Measurements from ENCODE around the gene DHRS12.

The DHRS12 gene

DNA sequence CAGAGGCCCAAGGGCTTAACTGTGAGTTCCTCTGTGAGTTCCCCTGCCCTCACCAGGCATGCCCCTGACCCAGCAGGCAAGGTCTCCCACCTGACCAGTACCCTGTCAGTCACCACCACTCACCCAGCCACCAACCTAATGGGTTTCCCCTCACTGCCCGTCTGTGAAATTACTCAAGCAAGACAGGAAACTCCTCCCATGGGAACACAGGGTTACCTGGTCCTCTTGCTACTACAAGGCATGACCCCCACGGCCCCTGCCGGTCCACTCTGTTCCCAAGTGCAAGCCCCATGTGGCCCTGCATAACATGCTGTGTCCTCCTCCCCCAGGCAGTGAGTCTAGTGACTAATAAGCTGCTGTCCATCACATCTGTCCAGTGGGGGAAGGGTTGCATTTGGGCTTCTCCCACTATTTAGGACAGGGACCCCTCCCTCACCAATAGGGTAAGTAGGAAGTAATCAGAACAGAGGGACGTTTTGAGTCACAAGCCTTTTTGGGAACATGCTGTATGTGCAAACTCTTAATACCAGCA is 8.0 kb upstream of the DHRS12 start:
- DNase-seq (ENCODE audit: low read depth in 1 of 2, low spot score in 1 of 2), result no peak

DNA sequence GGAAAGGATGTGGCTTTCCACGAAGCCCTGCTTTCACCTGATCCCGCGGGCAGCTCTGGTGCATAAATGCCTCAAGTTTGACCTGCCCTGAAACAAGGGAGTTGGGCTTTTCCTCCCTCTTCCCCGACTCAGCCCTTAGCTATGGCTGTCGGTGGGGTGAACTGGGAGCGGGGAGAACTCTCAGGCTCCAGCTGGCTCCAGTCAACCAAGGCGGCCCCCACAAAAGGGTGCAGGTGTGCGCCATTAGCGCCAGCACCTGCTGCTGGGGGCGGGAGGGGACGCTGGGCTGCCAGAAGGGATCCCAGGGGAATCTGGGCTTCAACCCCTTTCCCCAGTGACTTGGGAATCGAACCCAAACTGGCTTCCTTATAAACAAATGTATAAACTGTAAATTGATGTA is 7.1 kb upstream of the DHRS12 start:
- DNase-seq (ENCODE audit: low read depth in 1 of 2, low spot score in 1 of 2), result no peak

DNA sequence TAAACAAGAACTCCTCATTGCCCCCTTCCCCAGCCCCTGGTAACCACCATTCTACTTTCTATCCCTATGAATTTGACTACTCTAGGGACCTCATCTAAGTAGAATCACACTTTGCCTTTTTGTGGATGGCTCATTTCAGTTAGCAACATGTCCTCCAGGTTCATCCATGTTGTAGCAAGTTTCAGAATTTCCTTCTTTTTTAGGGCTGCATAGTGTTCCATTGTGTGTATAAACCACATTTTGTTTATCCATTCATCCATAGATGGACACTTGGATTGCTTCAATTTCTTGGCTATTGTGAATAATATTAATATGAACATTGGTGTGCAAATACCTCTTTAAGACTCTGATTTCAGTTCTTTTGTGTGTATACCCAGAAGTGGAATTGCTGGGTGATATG is 4.8 kb upstream of the DHRS12 start:
- DNase-seq (ENCODE audit: low read depth in 1 of 2, low spot score in 1 of 2), result no peak

DNA sequence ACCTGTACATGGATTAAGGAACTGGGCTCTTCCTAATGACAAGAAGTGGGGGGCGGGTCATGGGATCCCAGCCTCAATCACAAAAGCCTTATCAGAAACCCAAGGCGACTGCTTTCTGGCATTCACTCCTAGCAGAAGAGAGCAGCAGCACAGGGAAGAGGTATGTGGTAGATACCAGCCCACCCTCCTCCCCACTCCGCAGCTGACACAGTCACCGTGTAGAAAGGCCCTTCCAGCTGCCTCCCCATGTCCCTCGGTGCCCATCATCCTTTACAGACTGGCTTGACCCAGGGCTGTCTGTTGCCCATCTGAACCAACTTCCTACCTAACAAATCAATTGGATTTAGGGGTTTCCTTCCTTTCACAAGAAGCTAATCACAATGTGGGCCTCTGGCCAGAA is 3.1 kb upstream of the DHRS12 start:
- DNase-seq (ENCODE audit: low read depth in 1 of 2, low spot score in 1 of 2), result no peak

DNA sequence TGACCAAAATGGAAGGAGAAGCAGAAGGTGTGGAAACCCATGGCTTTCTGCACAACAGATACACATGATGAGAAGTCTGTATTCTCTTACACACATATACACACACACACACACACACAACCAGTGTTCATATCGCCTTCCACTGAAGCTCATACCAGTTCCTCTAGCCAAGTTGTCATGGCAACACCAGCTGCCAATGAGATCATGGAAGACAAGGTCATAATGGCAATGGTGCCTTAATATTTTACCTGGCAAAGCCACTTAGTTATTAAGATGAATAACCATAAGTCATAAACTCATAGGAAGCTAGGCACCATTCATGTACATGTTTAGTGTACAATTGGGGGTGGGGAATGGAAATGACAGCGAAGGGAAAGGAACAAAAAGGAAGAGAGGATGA is 2.6 kb upstream of the DHRS12 start:
- no peak for DNase-seq (ENCODE audit: low read depth in 1 of 2, low spot score in 1 of 2)

DNA sequence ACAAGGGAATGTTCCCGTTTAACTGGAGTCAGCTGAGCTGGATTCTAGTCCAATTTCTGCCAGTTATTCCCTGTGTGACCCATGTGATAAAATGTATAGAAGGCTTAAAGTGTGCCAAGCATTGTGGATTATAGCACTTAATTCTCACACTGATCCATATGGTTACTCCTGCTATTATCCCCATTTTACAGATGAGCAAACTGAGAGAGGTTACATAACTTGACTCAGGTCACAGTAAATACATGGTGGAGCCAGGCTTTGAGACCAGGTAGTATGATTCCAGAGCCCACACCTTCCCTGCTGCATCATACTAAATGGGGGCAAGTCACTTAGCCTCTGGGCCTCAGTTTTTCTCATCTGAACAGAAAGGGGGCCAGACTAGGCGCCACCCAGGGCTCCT is 2.0 kb upstream of the DHRS12 start:
- DNase-seq (ENCODE audit: low read depth in 1 of 2, low spot score in 1 of 2), result no peak

DNA sequence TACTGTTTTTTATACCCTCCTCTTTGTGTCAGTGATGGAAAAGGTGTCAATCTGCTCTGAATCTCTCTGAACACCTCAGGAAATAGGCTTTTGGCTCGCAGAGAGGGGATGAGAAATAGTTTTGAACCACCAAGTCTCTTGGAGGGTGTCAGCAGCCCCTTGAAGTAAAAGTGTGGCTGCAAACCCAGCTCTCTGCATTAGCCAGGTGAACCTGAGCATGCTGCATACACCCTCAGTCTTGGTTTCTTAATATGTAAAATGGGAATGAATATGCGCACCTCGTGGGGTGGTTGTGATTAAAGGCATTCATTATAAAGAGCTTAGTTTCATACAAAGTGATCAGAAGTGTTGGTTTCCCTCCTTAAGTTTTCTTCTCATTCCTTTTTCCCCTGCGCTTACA is 1.4 kb upstream of the DHRS12 start:
- DNase-seq (ENCODE audit: low read depth in 1 of 2, low spot score in 1 of 2), result no peak

DNA sequence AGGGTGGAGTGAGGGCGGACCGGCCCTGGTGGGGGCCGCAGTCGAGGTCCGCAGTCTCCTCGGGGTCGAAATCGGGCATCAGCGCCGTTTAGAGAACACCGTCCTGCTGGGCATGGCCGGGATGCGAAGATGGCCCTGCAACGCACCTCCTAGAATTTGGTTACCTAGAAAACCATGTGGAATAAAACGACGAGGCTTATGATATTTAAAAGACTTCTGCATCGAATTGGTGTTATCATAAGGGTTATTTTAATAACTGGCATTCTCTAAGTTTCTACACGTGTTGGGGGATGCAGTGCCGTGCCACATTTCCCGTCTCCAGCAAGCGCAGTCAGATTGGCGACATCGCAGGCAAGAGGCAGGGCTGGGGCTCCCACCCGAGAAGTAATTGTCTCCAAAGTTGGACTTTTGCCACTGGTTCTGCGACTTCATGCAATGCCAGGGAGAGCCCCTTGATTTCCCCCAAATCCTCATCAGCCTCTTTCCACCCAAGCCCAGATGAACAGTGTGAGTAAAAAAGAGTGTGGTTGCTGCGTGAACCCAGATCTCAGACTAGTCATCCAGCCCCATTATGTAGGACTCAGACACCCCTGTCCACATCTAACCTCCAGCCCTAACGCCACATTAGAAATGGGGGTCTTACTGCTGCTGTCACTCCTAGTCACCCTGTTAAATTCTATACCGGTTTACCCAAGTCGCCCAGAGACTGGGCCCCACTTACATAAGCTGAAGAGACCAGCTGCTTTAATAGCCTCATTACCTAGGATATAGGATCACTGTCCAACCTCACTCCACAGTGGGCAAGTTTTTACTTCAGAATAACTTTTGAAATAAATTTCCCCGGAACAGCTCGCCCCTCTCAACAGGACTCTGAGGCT is 571 bp upstream of the DHRS12 start:
- DNase-seq (ENCODE audit: low read depth in 1 of 2, low spot score in 1 of 2), result no peak

DNA sequence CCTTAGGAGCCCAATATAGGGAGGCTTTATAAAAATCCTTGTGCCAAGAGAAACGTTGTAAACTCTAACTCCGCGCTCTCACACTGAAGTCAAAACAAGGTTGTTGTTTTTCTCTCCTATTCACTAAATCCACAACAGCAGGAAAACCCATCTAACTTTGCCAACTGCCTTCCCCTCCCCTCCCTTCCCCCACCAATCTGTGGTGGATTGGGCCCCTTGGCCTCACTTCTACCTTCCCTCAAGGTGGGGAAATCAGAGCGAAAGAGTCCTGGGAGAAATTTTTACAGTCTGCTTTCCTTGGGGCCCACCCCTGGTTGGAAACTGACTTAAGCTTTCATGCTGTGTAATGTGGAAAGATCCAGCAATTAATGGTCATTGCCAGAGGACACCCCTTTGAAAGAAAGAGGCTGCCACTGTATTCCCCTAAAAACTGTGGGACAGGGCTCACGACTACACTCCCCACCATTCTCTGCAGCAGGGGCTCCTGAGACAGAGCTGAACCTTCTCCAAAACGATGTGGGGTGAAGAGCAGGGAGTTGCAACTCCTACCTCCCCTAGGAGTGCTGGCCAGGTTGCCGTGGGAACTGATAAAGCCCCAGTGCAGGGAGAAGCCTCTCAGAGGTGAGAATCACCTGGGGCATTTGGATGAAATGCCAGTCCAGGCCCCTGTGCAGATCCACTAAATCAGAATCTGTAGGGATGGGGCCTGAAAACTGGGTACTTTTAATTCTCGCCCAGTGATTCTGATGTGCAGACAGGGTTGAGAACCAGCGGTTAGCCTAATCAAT is 1.1 kb downstream of the DHRS12 start:
- no peak for DNase-seq (ENCODE audit: low read depth in 1 of 2, low spot score in 1 of 2)

DNA sequence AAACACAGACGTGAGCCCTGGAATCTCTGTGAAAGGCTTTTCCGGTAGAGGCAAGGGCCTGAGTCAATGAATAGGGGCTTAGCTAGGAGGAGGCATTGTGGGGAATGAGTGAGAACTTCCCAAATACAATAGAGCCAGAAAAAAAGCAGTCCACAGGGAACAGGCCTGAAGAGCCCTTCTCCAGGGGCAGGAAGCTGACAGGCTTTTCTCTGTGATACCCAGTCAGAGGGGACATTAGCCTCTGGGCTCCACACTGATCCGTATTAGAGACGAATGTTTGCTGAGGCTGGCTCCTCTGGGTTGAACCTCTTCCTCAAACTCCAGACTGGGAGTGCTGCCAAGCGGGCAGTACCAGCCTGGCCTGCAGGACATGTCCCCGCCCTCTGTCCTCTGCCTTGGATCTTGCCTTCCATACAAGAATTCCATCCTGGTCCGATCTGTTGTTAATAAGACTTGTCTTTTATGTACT is 2.3 kb downstream of the DHRS12 start:
- no peak for DNase-seq (ENCODE audit: low read depth in 1 of 2, low spot score in 1 of 2)

DNA sequence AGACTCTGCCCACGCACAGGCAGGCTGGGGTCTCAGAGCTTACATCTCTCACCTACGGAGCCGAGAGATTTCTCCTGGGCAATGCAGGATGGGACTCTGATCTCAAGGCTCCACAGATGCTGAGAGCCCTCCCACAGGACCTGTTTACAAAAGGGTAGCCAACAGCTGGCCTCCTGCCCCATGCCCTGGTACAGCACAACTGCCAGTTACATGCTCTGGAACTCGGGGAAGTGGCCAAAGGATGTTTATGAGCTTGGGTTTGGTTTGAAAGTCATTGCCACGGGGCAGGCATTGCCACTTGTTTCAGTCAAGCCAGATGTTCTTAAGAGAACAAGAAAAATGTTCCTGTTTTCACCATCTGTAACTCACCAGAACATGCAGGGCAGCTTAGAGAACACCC is 3.5 kb downstream of the DHRS12 start:
- DNase-seq (ENCODE audit: low read depth in 1 of 2, low spot score in 1 of 2), result no peak

DNA sequence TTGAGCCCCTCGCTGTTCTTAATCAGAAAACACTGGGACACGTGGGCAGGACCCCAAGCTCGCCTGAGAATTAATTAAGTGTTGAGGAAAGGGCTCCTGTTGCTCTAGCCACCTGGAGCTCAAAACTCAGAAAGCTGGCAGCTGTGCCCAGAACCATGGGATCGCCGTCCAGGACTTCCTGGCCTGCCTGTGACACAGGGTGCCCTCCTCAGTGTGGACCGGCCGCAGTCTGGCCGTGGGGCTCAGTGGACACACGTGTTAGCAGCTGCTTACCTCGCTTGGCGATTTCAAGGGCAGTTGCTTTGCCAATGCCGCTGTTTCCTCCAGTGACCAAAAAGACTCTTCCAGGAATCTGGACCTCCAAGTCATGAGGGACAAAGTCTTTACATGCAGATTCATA is 4.7 kb downstream of the DHRS12 start:
- no peak for DNase-seq (ENCODE audit: low read depth in 1 of 2, low spot score in 1 of 2)

DNA sequence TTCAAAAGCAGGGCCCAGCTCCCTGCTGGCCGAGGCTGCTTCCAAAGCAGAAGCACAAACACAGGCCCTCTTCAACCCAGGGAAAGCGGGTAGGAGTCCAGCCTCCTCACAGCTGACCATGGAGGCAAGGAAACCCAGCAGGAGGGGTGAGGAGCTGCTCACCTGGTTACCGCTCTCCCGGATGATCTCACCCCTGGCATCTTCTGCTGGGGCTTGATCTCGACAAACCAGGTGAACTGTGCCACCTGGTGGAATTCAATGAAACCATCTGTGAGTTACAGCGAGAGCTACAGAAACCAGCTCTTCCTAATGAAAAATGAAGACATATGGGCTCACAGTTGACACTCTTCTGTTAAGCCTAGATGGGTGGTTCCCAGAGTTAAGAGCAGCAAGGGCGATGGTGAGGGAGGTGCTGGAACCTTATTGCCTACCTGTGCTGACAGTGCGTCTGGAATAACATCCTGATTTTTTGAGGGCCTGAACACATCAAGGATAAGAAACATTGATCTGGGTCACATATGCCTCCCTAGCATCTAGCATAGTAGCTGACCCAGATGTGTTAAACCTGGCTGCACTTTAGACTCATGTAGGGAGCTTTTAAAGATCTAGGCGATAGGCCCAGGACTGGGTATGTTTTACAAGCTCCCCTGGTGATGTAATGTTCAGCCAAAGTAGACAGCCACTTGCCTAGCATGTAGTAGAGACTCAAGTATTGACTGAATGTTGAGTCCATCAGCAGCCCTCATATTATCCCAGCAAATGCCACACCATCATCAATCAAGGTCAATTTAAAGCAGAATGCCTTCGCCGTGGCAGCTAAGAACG is 6.1 kb downstream of the DHRS12 start:
- DNase-seq (ENCODE audit: low read depth in 1 of 2, low spot score in 1 of 2), result peak in 1 of 2 donors; percentile 64

DNA sequence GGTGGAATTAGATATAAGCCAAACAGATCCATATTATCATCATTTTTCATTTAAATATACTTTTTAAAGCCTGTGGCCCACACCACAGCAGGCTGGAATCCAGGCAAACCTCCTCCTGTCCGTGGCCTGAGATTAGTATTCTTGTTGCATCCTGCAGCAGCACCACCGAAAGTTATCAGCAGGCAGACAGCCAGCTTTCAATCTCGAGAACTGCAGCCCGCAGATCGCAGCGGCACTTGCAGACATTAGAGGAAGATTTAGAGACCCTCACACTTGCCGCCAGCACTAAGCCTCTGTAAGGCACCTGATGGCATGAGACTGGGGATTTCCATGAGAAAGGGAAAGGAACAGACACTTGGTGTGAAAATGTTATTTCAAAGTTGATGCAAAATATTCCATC is 7.4 kb downstream of the DHRS12 start:
- no peak for DNase-seq (ENCODE audit: low read depth in 1 of 2, low spot score in 1 of 2)

DNA sequence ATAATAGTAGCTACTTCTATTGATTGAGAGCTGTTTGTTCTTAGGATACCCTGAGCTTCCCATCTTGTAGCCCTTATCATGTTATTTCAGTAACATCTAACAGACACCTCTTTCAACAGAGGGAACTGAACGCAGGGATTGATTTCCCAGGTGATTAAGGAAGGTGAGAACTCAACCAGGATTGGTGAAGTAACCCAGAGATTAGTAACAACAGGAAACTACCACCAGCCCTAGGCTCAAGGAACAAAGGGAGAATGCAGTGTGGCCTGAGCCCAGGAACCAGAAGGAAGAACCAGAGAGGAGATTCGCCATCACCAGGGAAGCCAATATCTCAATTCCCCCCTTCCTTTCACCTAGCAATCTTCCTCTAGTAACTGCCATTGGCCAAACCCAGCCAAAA is 8.5 kb downstream of the DHRS12 start:
- no peak for DNase-seq (ENCODE audit: low read depth in 1 of 2, low spot score in 1 of 2)

DNA sequence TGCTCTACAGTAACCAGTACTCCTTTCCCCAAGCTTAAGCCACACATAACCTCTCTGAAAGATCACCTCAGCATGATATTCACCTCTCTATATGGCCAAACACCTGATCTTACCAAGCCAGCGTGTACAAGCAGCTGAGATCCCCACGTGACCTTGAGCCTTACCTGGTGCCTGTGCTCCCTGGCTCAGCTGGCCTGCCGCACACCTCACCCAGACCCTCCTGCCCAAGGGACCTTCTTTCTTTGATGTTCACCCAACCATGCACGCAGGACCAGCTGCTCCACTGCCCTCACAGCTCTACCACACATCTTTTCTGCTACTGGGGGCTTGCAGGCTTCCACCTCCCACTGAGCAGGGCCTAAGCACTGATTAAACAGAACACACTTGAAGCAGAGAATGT is 9.0 kb downstream of the DHRS12 start:
- no peak for DNase-seq (ENCODE audit: low read depth in 1 of 2, low spot score in 1 of 2)

DNA sequence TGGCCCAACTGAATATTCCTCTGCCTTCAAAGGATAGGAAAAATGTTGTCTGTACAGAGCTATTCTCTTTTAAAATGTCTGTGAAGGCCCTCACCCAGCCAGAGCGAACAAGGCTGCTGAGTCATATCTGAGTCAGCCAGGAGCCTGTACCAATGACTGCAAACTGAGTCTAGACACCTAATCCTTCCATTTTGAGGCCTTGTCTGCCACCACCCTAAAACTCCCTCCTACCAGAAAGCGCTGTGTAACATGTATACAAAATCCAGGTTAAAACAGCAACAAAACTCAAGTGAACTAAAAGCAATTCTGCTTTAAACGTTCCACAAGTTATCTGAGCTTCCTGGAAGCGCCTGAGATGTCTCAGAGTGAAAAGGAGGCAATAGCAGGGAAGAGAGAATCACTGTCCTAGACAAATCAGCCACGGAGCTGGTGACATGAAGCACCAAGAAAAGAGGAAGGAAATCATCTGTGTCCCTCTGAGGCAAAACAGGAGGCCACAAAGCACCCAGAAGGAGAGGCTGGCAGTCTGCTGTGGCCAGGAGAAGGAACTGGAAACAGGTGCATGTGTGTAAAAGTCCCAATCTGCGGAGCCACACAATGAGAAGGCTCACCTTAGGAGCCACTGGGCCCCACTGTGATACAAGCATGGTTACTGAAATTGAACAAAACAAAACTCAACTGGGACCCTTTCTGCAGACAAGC is 10.2 kb downstream of the DHRS12 start:
- peak in 1 of 2 donors; percentile 72 for DNase-seq (ENCODE audit: low read depth in 1 of 2, low spot score in 1 of 2)

DNA sequence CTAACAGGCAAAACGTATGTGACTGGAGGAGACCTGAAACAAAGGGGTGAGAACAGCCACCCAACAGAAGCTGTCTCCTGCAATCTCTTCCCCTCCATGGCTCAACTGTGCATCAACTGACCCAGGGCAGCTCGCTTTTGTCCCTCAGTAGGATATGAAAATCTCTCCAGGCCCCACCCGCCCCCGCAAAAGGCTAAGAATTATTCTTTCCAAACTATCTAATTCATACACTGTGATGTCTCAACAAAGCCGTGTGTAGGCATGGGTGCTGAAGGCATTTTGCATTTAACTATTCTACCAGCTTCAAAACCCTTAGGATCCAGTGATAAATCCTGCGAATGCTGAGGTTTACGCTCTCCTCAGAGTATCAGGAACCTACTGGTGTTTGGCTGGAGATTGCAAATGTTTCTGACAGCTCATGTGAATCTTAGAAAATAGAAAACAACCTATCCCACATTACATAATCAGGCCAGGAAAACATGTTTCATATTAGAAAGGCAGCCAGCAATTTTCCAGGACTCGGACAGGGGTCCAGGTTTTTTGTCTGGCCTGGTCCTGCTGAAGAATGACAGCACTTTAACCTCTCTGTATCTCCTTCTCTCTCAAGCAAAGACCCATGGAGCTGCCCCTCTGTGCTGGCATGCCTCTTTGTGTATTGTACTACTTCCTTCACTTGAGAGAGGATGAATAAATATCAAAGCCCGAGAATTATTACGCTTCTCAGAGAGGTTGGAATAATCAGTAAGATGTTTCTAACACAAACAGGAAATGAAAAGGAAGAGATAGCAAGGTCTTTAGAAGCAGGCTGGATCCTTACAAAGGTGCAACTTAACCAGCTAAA is 17.3 kb downstream of the DHRS12 start:
- DNase-seq (ENCODE audit: low read depth in 1 of 2, low spot score in 1 of 2), result no peak

DNA sequence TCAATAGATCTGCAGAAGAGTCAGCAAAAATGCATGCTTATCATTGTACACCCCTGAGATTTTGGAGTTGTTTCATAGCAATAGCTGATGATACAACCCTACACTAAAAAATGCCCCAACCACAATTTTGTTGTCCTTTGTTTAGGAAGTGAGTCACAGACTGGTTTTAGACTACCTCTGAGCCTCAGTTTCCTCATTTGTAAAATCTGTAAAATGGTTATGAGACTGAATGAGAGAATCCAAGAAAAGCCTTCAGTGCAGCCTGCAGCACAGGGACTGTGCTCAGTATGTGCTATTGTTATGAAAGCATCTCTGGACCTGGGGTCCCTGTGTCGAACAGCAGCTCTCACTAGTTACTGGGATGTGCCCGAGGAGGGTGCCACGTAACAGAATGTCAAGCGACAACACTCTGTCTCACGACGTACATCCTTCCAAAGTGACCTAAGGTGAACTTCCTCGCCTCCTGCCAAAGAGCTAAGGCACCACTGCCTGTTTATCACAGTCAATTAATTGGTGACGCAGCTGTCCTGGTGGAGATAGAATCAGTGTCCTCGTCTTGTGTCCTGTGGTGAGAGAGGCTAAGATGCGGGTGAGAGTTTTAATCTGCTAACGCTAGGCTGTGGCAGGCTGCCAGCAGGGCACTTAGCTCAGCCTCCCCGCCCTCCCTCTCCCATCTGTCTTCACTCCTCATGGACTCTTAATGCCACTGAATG is 18.1 kb downstream of the DHRS12 start:
- no peak for DNase-seq (ENCODE audit: low read depth in 1 of 2, low spot score in 1 of 2)
